ENCODE results near the gene ATG16L1. TPM values are rescaled to one million over a fixed set of nuclear protein-coding genes. Genes with fewer than 3 reads are reported as not detected.

The ATG16L1 gene
- total RNA-seq, 2 donors from 2014 or later, result 15.8 to 17.8 TPM

- intact Hi-C loops (cut with DNase I), result no loop called here
- no peak for DNase-seq
Observed at GRCh38 chr2:233225230-233226068, 26.0 kb upstream of the ATG16L1 start.

GRCh38 chr2:233226511-233227031 is 24.9 kb upstream of the ATG16L1 start:
- ATAC-seq (no peak), DNase-seq (no peak)
- intact Hi-C loops (cut with DNase I), result no loop called here

More at GRCh38 chr2:233225230-233226068, 26.0 kb upstream of the ATG16L1 start:
- ATAC-seq, result no peak

- intact Hi-C loops (cut with DNase I), result no loop called here
Observed at GRCh38 chr2:233227346-233227978, 24.0 kb upstream of the ATG16L1 start.

GRCh38 chr2:233228376-233228775 is 23.1 kb upstream of the ATG16L1 start:
- ATAC-seq, result no peak
- intact Hi-C loops (cut with DNase I), result no loop called here
- no peak for DNase-seq

More at GRCh38 chr2:233227346-233227978, 24.0 kb upstream of the ATG16L1 start:
- ATAC-seq, result no peak
- DNase-seq, result no peak

GRCh38 chr2:233233618-233234230 is 17.7 kb upstream of the ATG16L1 start:
- no peak for DNase-seq
- intact Hi-C loops (cut with DNase I), result no loop called here
- no peak for ATAC-seq

GRCh38 chr2:233234264-233234663 is 17.2 kb upstream of the ATG16L1 start:
- ATAC-seq (no peak), DNase-seq (no peak)
- intact Hi-C loops (cut with DNase I), result no loop called here

- intact Hi-C loops (cut with DNase I), result no loop called here
- DNase-seq (no peak), ATAC-seq (no peak)
Observed at GRCh38 chr2:233234996-233235395, 16.5 kb upstream of the ATG16L1 start.

GRCh38 chr2:233235977-233236376 is 15.5 kb upstream of the ATG16L1 start:
- intact Hi-C loops (cut with DNase I), result no loop called here
- no peak for ATAC-seq
- no peak for DNase-seq

GRCh38 chr2:233236820-233237589 is 14.5 kb upstream of the ATG16L1 start:
- DNase-seq (no peak), ATAC-seq (no peak)
- intact Hi-C loops (cut with DNase I), result no loop called here

- intact Hi-C loops (cut with DNase I), result loop anchor here in 1 of 2 donors (10.0 kb wide), 1 partner anchor 386 kb away; no protein-coding TSS in a partner anchor
- DNase-seq (no peak), ATAC-seq (no peak)
Observed at GRCh38 chr2:233240897-233241296, 10.6 kb upstream of the ATG16L1 start.

- ATAC-seq (no peak), DNase-seq (no peak)
- intact Hi-C loops (cut with DNase I), result loop anchor here in 1 of 2 donors (10.0 kb wide), 1 partner anchor 387 kb away; no protein-coding TSS in a partner anchor
Observed at GRCh38 chr2:233241803-233242202, 9.7 kb upstream of the ATG16L1 start.

- DNase-seq (no peak), ATAC-seq (peak; percentile 53 to 83)
- intact Hi-C loops (cut with DNase I), result loop anchor here in 1 of 2 donors (10.0 kb wide), 1 partner anchor 388 kb away; no protein-coding TSS in a partner anchor
Observed at GRCh38 chr2:233242231-233242927, 9.1 kb upstream of the ATG16L1 start.

GRCh38 chr2:233243348-233243747 is 8.1 kb upstream of the ATG16L1 start:
- ATAC-seq (no peak), DNase-seq (no peak)
- intact Hi-C loops (cut with DNase I), result loop anchor here in 1 of 2 donors (10.0 kb wide), 1 partner anchor 389 kb away; no protein-coding TSS in a partner anchor

GRCh38 chr2:233244818-233245217 is 6.7 kb upstream of the ATG16L1 start:
- no peak for DNase-seq
- no peak for ATAC-seq
- intact Hi-C loops (cut with DNase I), result loop anchor here in 1 of 2 donors (10.0 kb wide), 1 partner anchor 390 kb away; no protein-coding TSS in a partner anchor

GRCh38 chr2:233245406-233245805 is 6.1 kb upstream of the ATG16L1 start:
- ATAC-seq, result no peak
- DNase-seq, result no peak
- intact Hi-C loops (cut with DNase I), result loop anchor here in 1 of 2 donors (10.0 kb wide), 1 partner anchor 391 kb away; no protein-coding TSS in a partner anchor

- no peak for DNase-seq
- ATAC-seq, result no peak
- intact Hi-C loops (cut with DNase I), result loop anchor here in 1 of 2 donors (10.0 kb wide), 1 partner anchor 392 kb away; no protein-coding TSS in a partner anchor
Observed at GRCh38 chr2:233247116-233247515, 4.4 kb upstream of the ATG16L1 start.

- intact Hi-C loops (cut with DNase I), result loop anchor here in 1 of 2 donors (10.0 kb wide), 1 partner anchor 393 kb away; no protein-coding TSS in a partner anchor
- no peak for DNase-seq
- no peak for ATAC-seq
Observed at GRCh38 chr2:233247744-233248143, 3.7 kb upstream of the ATG16L1 start.

- ATAC-seq, result no peak
- intact Hi-C loops (cut with DNase I), result loop anchor here in 1 of 2 donors (10.0 kb wide), 1 partner anchor 394 kb away; no protein-coding TSS in a partner anchor
- no peak for DNase-seq
Observed at GRCh38 chr2:233248999-233249398, 2.5 kb upstream of the ATG16L1 start.
